ENCODE data around the gene SDF4. TPM values are rescaled to one million over a fixed set of nuclear protein-coding genes. Genes with fewer than 3 reads are reported as not detected.

Gene SDF4
- total RNA-seq, 1 experiment from 2014 or later, result 142 TPM

GRCh38 chr1:1167398-1167821 lies 64.4 kb downstream of the SDF4 start:
- DNase-seq (ENCODE audit: low read depth), result no peak

Other genes starting within 250 kb of the SDF4 start
- gene PERM1, start 249.9 kb downstream of the SDF4 start, total RNA-seq (2014; rRNA removed), result not detected in 2 replicates
- 2.4 and 2.9 TPM in 2 replicates for gene HES4, start 231.9 kb downstream of the SDF4 start, total RNA-seq (2014; rRNA removed)
- gene ISG15, start 218.5 kb downstream of the SDF4 start, total RNA-seq (2014; rRNA removed), result 77.6 and 161 TPM in 2 replicates
- gene AGRN, start 211.9 kb downstream of the SDF4 start, total RNA-seq (2014; rRNA removed), result 13.3 and 15.5 TPM in 2 replicates
- not detected in 2 replicates for gene RNF223, start 157.7 kb downstream of the SDF4 start, total RNA-seq (2014; rRNA removed)
- gene C1orf159, start 115.9 kb downstream of the SDF4 start, total RNA-seq (2014; rRNA removed), result 18.8 and 26.5 TPM in 2 replicates
- not detected in 2 replicates for gene TTLL10, start 58.1 kb downstream of the SDF4 start, total RNA-seq (2014; rRNA removed)
- not detected in 2 replicates for gene TNFRSF18, start 25.4 kb downstream of the SDF4 start, total RNA-seq (2014; rRNA removed)
- gene TNFRSF4, start 17.8 kb downstream of the SDF4 start, total RNA-seq (2014; rRNA removed), result 0.17 and 0.32 TPM in 2 replicates
- gene B3GALT6, start 236 bp upstream of the SDF4 start, total RNA-seq (2014; rRNA removed), result 58.0 and 58.3 TPM in 2 replicates
- gene C1QTNF12, start 14.7 kb upstream of the SDF4 start, total RNA-seq (2014; rRNA removed), result 0.57 TPM in 1 of 2 replicates, not detected in the other
- 57.4 and 62.3 TPM in 2 replicates for gene UBE2J2, start 41.9 kb upstream of the SDF4 start, total RNA-seq (2014; rRNA removed)
- gene SCNN1D, start 48.4 kb upstream of the SDF4 start, total RNA-seq (2014; rRNA removed), result 1.5 and 4.1 TPM in 2 replicates
- gene ACAP3, start 75.9 kb upstream of the SDF4 start, total RNA-seq (2014; rRNA removed), result 71.0 and 76.4 TPM in 2 replicates
- gene PUSL1, start 76.6 kb upstream of the SDF4 start, total RNA-seq (2014; rRNA removed), result 31.8 and 34.3 TPM in 2 replicates
- 76.0 and 85.4 TPM in 2 replicates for gene INTS11, start 92.7 kb upstream of the SDF4 start, total RNA-seq (2014; rRNA removed)
- gene CPTP, start 92.8 kb upstream of the SDF4 start, total RNA-seq (2014; rRNA removed), result 27.7 and 28.9 TPM in 2 replicates
- 0.06 TPM in 1 of 2 replicates, not detected in the other for gene TAS1R3, start 99.3 kb upstream of the SDF4 start, total RNA-seq (2014; rRNA removed)
- 85.6 and 86.6 TPM in 2 replicates for gene DVL1, start 117.4 kb upstream of the SDF4 start, total RNA-seq (2014; rRNA removed)
- gene MXRA8, start 126.6 kb upstream of the SDF4 start, total RNA-seq (2014; rRNA removed), result 292 and 326 TPM in 2 replicates
- gene AURKAIP1, start 143.2 kb upstream of the SDF4 start, total RNA-seq (2014; rRNA removed), result 226 and 234 TPM in 2 replicates
- 118 and 127 TPM in 2 replicates for gene CCNL2, start 167.3 kb upstream of the SDF4 start, total RNA-seq (2014; rRNA removed)
- 126 and 134 TPM in 2 replicates for gene MRPL20, start 175.3 kb upstream of the SDF4 start, total RNA-seq (2014; rRNA removed)
- not detected in 2 replicates for gene ANKRD65, start 189.3 kb upstream of the SDF4 start, total RNA-seq (2014; rRNA removed)
- 1.1 TPM in 2 replicates for gene VWA1, start 203.7 kb upstream of the SDF4 start, total RNA-seq (2014; rRNA removed)
- not detected in 2 replicates for gene ATAD3C, start 217.7 kb upstream of the SDF4 start, total RNA-seq (2014; rRNA removed)
- 29.2 and 38.7 TPM in 2 replicates for gene ATAD3B, start 239.8 kb upstream of the SDF4 start, total RNA-seq (2014; rRNA removed)